IPS DF 6.9 (cell line): ENCODE results near the gene BMI1.
"Not testable (repeated sequence)": the region's sequence is repeated elsewhere in the genome, so short reads cannot be mapped to it uniquely, and the experiment has no call there.

Source experiments
- DNase-seq: peaks from one replicate; pipeline ENCODE4 v3.0.0-alpha.2; 2013; ENCODE audit warnings: low read depth, low spot score
- H3K27ac ChIP-seq: one replicate; pipeline ENCODE4 v1.5.1; 2013; ENCODE audit warnings: low read length, control low read depth
- H3K27me3 ChIP-seq: 2 replicates; pipeline ENCODE4 v1.6.1; 2013; ENCODE audit warnings: mild to moderate bottlenecking, low read length; ENCODE audit not compliant: control insufficient read depth, insufficient read depth
- H3K36me3 ChIP-seq: 2 replicates; pipeline ENCODE4 v1.6.1; 2013; ENCODE audit warnings: low read length; ENCODE audit not compliant: control insufficient read depth, insufficient read depth
- H3K4me1 ChIP-seq: 2 replicates; pipeline ENCODE4 v1.6.1; 2013; ENCODE audit warnings: low read length; ENCODE audit not compliant: control insufficient read depth, insufficient read depth
- H3K4me3 ChIP-seq: 2 replicates; pipeline ENCODE4 v1.5.1; 2013; ENCODE audit warnings: mild to moderate bottlenecking, low read length
- H3K9me3 ChIP-seq: 2 replicates; pipeline ENCODE4 v1.6.1; 2013; ENCODE audit warnings: low read length, inconsistent platforms; ENCODE audit not compliant: control insufficient read depth, insufficient read depth
- WGBS: extraction: QIAGEN DNeasy Blood & Tissue Kit; methylation state at CpG from one replicate; pipeline ENCODE4 v1.1.7; 2013; ENCODE audit warnings: mixed read lengths, missing lambda C conversion rate; ENCODE audit not compliant: insufficient read length, insufficient coverage; 5-methylcytosine and 5-hydroxymethylcytosine counted together

The BMI1 gene

GRCh38 chr10:22346096-22346661 lies 25.3 kb downstream of the BMI1 start:
- Histone ChIP-seq H3K4me3 (peak overlapping the region; percentile 54; the same call in 1 of the 2 replicates), H3K27ac (no peak overlapping the region)

GRCh38 chr10:22349755-22350154 lies 28.9 kb downstream of the BMI1 start:
- Histone ChIP-seq H3K27me3 (peaks cover 17% of the 10 kb centered on the region), H3K4me1 (no peaks in the 10 kb centered on the region), H3K9me3 (no peaks in the 10 kb centered on the region), H3K27ac (no peak overlapping the region), H3K36me3 (no peaks in the 10 kb centered on the region), H3K4me3 (no peak overlapping the region)
- DNase-seq, result no peak
- no CpG with 5 or more reads among the region's 1 CpG for WGBS

More at GRCh38 chr10:22346096-22346661, 25.3 kb downstream of the BMI1 start:
- no CpG with 5 or more reads among the region's 8 CpGs for WGBS
- H3K9me3 ChIP-seq, result no peaks in the 10 kb centered on the region
- no peak for DNase-seq
- peaks cover 38% of the 10 kb centered on the region for H3K27me3 ChIP-seq
- H3K4me1 ChIP-seq, result no peaks in the 10 kb centered on the region; the same call in 1 of the 2 replicates
- H3K36me3 ChIP-seq, result no peaks in the 10 kb centered on the region

- no peak for DNase-seq
- Histone ChIP-seq H3K27ac (no peak overlapping the region), H3K27me3 (peaks cover 5% of the 10 kb centered on the region)
Measured at GRCh38 chr10:22351131-22351703, 30.3 kb downstream of the BMI1 start.

GRCh38 chr10:22356324-22356873 lies 35.5 kb downstream of the BMI1 start:
- no peak overlapping the region for H3K4me3 ChIP-seq
- WGBS, result no CpG with 5 or more reads among the region's 4 CpGs

More at GRCh38 chr10:22351131-22351703, 30.3 kb downstream of the BMI1 start:
- no peaks in the 10 kb centered on the region for H3K36me3 ChIP-seq
- no peaks in the 10 kb centered on the region for H3K9me3 ChIP-seq
- no peaks in the 10 kb centered on the region for H3K4me1 ChIP-seq
- WGBS, result no CpG with 5 or more reads among the region's 5 CpGs
- H3K4me3 ChIP-seq, result no peak overlapping the region

GRCh38 chr10:22357770-22358169 lies 36.9 kb downstream of the BMI1 start:
- not testable (repeated sequence) for DNase-seq, H3K36me3 ChIP-seq, H3K27me3 ChIP-seq, H3K9me3 ChIP-seq, H3K4me3 ChIP-seq, H3K4me1 ChIP-seq, H3K27ac ChIP-seq
- WGBS, result no CpG with 5 or more reads among the region's 4 CpGs

More at GRCh38 chr10:22356324-22356873, 35.5 kb downstream of the BMI1 start:
- Histone ChIP-seq H3K27ac (no peak overlapping the region), H3K36me3 (no peaks in the 10 kb centered on the region), H3K27me3 (no peaks in the 10 kb centered on the region), H3K4me1 (no peaks in the 10 kb centered on the region), H3K9me3 (no peaks in the 10 kb centered on the region)
- DNase-seq, result no peak

- Histone ChIP-seq H3K9me3 (no peaks in the 10 kb centered on the region), H3K4me1 (no peaks in the 10 kb centered on the region), H3K36me3 (no peaks in the 10 kb centered on the region), H3K27ac (no peak overlapping the region), H3K4me3 (no peak overlapping the region), H3K27me3 (no peaks in the 10 kb centered on the region)
- no CpG with 5 or more reads among the region's 6 CpGs for WGBS
- no peak for DNase-seq
Measured at GRCh38 chr10:22363305-22363704, 42.4 kb downstream of the BMI1 start.

- H3K4me3 ChIP-seq, result no peak overlapping the region
- DNase-seq, result no peak
- no peaks in the 10 kb centered on the region for H3K27me3 ChIP-seq
- no peak overlapping the region for H3K27ac ChIP-seq
- H3K36me3 ChIP-seq, result no peaks in the 10 kb centered on the region
- WGBS, result no CpG with 5 or more reads among the region's 5 CpGs
- no peaks in the 10 kb centered on the region for H3K9me3 ChIP-seq
- H3K4me1 ChIP-seq, result no peaks in the 10 kb centered on the region
Measured at GRCh38 chr10:22364407-22365140, 43.7 kb downstream of the BMI1 start.

- Histone ChIP-seq H3K36me3 (no peaks in the 10 kb centered on the region), H3K4me3 (no peak overlapping the region), H3K27me3 (no peaks in the 10 kb centered on the region), H3K4me1 (no peaks in the 10 kb centered on the region), H3K27ac (no peak overlapping the region), H3K9me3 (no peaks in the 10 kb centered on the region)
- WGBS, result no CpG with 5 or more reads among the region's 1 CpG
- DNase-seq, result no peak
Measured at GRCh38 chr10:22365233-22365632, 44.3 kb downstream of the BMI1 start.

- no peak overlapping the region for H3K4me3 ChIP-seq
- no peaks in the 10 kb centered on the region for H3K36me3 ChIP-seq
- no peaks in the 10 kb centered on the region for H3K4me1 ChIP-seq
- H3K9me3 ChIP-seq, result no peaks in the 10 kb centered on the region
- no CpG with 5 or more reads among the region's 4 CpGs for WGBS
- H3K27me3 ChIP-seq, result no peaks in the 10 kb centered on the region
- H3K27ac ChIP-seq, result no peak overlapping the region
- DNase-seq, result no peak
Measured at GRCh38 chr10:22365644-22366434, 44.9 kb downstream of the BMI1 start.

GRCh38 chr10:22366435-22366703 lies 45.5 kb downstream of the BMI1 start:
- no peak overlapping the region for H3K4me3 ChIP-seq

More at GRCh38 chr10:22366435-22366703, 45.5 kb downstream of the BMI1 start:
- H3K27me3 ChIP-seq, result no peaks in the 10 kb centered on the region
- H3K4me1 ChIP-seq, result no peaks in the 10 kb centered on the region
- no peak overlapping the region for H3K27ac ChIP-seq
- no peaks in the 10 kb centered on the region for H3K9me3 ChIP-seq
- no peak for DNase-seq
- no peaks in the 10 kb centered on the region for H3K36me3 ChIP-seq
